HG02642 (cell line): ENCODE data around the gene VEPH1.

ENCODE experiments used
- ATAC-seq: cut with Tn5 transposase; IDR thresholded peaks from one replicate; pipeline ENCODE4 v1.9.1; 2021; ENCODE audit warnings: mild to moderate bottlenecking; ENCODE audit not compliant: unreplicated experiment, poor library complexity

Gene VEPH1

DNA sequence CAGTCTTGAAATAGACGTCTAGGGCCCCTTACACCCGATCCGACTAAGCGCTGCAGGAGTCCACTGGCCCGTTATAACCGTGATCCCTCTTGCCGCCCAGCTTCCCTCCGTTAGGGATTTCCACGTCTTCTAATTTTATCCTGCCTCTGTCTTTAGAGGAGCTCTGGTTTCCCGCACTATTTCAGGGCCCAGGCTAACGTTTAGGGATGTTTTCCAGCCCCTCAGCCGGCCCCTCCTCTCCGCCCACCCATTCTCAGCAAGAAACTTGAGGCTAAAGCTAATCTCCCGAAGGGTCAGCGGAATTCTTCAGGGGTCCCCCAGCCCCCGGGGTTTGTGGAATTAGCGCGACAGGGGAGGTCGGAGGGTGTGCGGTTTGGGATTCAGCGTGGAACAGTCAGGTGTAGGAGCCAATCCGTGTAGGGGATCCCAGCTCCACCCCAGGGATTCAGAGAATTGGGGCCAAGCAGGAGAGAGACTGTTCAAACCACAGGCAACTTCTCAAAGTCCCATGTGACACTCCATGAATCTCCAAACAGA lies 65.0 kb downstream of the VEPH1 start:
- ATAC-seq, result no peak

DNA sequence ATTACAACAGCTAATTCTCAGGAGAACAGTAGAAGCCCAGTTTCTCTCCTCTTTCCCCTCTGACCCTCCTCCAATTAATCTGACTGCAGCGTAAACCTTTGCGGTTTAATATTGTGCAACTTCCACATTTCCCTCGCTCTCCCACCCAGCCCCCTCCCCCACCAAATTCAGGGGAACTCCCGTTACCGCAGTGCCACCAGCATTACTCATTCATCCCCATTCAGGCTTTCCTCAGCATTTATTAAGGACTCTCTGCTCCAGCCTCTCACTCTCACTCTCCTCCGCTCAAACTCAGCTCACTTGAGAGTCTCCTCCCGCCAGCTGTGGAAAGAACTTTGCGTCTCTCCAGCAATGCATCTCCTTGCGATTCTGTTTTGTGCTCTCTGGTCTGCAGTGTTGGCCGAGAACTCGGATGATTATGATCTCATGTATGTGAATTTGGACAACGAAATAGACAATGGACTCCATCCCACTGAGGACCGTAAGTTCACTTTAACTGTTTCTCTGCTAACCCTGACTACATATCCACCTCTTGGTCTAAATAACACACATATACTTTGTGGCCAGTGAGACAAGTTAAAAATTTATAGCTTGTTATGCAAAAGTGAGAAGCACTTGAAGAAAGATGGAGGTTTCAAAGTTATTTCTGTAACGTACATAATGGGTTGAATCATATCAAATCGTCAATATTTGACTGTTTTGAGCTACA lies 66.5 kb downstream of the VEPH1 start, which contains the start of gene PTX3:
Gene PTX3, plus strand, starts transcription at position 268 of the 709 bp plus-strand sequence. Its CDS starts 84 bp downstream, at position 352.
- no peak for ATAC-seq

DNA sequence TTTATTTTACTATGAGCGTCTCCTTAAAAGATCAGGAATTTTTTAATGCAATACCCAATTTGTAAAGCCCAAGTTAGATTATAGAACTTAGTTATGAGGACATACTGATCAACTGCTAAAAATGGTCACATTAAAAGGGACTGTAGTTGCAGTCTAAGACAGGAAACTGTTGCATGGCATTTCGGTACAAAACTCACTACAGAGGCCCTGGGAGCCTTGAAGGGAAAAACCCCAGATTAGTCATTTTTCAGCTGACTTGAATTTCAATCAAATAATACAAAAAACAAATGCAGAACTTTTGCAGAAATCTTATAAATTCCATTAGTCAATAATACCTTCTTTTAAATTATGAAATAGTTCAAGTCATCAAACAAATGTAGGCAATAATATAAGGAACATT lies 73.5 kb downstream of the VEPH1 start:
- ATAC-seq, result no peak

DNA sequence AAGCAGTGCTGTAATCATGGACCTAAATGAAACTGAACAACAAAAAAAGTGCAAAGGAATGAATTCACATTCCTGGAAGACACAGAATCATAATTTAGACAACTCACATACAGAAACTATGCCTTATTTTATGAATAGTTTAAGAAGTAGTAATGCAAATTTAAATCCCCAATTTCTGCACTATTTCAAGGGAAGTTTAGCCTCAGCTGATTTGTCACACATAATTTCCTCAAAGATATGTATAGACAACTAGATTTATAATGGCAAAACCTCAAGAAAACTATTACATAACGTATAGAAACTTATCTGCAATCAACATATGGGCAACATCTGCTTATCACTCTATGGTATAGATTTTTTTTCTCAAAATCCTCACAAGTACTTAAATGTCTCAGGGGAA lies 74.4 kb downstream of the VEPH1 start:
- ATAC-seq, result no peak

DNA sequence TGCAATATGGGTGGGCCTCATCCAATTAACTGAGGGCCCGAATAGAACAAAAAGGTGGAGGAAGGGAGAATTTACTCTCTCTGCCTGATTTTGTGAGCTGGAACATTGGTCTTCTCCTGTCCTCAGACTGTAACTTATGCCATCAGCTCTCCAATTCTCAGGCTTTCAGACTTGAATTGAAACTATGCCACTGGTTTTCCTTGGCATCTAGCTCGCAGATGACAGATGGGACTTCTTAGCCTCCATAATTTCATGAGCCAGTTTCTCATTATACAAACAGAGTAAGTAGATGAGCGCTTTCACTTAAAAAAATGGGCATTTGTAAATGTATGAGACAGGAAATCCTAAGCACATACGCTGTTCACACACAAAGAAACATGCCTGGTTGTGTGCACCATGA lies 75.3 kb downstream of the VEPH1 start:
- no peak for ATAC-seq

DNA sequence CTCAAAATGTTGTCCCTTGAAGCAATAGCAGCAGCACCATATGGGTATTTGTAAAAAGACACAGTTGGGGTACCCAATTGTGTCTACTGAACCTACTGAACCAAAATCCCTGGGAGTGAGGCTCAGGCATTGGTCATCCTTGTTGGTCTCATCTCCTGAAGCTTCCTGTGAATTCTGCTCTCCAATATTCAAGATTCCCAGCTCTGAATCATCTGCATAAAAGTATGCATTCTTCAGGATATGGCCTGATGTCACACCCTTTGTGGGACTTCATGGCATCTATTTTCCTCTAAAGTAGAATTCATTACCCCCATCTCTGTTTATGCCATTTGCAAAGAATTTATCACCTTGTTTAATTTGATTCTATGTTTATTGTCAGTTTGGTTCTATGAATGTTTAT lies 79.9 kb downstream of the VEPH1 start:
- ATAC-seq, result no peak

DNA sequence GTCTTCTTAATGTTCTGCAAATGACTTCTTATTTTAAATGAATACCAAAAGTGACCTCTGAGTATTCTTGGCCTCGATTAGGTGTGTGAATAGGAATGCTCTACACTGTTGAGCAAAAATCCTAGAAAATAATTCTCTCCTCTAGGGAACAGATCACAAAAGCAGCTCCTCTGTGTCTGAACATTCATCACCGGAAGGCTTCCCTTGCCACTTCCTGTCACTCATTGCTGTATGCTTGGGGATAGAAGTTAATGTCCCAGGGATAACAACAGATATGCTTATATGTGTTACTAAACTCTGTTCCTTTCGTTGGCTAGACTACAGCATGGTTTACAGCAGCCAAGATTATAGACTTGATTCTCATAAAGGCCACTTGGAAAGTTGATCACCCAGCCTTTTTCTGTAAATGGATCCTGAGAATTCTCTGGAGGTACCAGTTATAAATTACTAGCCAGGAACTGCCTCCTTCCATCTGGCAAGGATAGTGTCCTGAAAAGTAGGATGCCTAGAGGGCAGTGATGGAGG lies 82.5 kb downstream of the VEPH1 start:
- ATAC-seq, result no peak

DNA sequence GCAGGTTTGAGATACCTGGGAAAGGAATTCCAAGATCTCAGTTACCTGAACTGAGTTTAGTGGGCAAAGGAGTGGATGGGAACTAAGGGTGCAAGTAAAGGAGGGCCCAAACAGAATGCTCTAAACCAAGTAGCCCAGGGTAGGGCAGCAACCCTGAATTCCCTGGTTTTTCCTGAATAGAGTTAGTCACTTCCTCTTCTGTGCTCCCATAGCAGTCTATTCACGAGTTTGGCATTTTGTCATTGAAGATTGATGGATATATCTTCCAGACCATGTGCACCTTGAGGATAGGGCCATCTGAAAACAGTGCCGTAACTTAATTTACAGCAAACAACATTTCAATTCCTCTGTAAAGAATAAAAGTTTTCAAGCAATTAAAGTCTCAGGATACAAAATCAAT lies 85.1 kb downstream of the VEPH1 start:
- ATAC-seq, result no peak

DNA sequence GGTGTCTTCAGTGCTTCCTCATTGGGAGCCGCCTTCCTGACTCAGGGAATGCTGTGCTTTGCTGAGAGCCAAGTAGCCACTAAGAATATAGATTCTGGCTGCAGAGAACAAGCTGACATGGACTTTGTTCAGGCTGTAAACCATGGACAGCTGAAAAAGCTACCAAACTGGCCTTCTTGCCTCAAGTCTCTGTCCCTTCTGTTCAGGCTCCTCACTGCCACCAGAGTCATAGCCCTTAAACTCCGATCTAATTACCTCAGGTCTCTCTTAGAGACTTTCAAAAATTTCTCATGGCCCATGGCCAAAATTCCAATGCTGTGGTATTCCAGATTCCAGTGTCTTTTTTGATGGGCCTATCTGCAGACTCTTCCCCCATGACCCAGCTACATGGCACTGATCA lies 86.0 kb downstream of the VEPH1 start:
- ATAC-seq, result no peak

DNA sequence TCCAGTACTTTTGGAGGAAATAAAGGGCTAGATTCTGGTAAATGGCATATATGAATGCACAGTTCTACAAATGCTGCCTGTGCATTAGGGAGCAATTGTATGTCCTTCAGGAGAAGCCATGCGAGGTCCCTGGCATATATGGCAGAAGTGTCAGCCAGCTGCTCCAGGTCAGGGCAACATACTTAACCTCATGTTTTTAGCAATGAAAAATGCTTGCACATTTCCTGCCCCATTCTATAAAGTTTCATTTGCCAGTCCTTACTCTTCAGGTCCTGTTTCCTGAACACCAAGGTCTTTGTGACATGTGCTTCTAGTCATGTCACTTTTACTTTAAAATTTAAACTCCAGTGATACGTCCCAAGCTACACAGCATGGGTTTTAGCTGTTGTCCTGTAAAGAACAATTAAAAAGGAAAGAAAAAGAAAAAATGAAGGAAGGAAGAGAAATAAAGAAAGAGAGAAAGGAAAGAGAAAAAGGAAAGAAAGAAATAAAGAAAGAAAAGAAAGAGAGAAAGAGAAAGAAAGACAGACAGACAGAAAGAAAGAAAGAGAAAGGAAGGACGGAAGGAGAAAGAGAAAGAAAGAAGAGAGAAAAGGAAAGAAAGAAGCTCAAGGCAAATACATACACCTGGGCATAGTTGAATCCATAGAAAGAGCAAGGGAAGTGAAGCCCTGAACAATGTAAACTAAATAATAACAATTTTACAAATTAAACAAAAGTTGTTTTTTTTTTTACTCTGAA lies 86.7 kb downstream of the VEPH1 start:
- ATAC-seq, result no peak

DNA sequence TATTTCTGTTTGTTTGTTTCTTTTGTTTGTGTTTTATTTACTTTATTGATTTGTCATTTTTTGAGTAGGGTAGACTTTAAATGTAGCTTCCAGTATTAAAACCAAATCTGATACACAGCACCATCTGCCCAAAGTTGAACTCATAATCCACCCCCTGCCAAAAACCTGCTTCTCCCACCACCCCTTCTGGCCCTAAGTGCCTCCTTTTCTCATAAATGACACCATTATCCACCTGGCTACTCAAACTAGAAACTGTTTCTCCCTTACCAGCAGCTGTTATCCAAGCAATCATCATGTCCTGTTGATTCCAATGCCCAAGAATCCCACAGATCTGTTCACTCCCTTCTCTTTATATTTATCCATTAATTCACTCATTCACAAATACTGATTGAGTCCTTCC lies 88.4 kb downstream of the VEPH1 start:
- no peak for ATAC-seq

DNA sequence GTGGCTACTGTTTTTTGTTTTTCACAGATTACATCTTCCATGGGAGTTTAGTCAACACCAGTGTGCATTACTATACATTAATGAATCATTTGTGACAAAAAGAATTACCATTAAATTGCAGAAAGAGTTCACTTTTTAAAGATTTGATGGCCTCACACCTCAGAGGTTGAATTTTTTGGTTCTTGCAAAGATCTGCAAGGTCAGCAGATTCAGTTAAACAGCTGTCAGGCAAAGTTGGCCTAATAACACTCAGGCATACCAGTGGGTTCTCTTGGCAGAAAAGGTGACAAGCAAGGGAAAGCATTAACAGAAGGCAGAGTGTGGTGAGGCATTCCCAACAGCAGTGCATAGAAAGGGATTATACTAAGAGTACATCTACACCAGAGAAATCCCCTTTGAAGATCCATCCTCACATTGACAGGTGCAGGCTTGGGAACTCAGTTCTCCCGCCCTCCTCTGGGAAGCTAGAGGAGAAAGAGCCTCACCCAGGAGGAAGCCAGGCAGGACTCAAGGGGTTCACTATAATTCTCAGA lies 90.8 kb downstream of the VEPH1 start:
- ATAC-seq, result no peak

DNA sequence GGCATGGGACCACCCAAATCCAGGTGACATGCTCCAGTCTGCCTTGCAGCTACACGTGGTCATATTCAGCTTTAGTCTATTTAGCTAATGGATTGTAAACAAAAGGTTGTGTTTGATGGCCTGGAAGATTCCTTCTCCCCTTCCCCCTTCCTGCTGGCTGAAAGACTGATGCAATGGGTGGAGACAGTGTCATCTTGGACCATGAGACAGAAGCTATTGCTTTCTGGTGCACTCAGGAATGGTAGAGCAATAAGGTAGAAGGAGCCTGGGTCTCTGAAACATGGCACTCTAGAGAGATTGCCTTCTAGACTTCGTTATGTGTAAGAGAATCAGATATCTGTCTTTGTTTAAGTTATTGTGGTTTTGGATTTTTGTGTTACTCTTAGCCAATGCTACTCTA lies 92.3 kb downstream of the VEPH1 start:
- no peak for ATAC-seq

DNA sequence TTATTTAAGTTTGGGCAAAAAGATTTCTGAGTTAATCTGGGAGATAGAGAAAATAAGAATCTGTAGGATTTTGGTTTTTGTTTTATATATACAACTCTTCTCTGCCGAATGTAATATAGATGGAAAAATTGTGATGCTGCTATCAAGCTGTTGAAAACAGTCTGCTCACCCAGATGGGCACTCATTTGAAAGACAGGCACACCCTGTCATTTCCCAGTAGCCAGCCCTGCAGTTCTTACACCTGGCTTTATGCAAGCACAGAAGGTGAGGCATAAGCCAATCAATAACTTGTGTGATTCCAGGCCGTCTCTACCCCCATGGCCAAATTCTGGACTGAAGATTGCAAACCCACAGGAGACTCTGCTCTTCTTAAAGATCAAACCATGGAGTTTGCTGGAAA lies 93.7 kb downstream of the VEPH1 start:
- ATAC-seq, result no peak

DNA sequence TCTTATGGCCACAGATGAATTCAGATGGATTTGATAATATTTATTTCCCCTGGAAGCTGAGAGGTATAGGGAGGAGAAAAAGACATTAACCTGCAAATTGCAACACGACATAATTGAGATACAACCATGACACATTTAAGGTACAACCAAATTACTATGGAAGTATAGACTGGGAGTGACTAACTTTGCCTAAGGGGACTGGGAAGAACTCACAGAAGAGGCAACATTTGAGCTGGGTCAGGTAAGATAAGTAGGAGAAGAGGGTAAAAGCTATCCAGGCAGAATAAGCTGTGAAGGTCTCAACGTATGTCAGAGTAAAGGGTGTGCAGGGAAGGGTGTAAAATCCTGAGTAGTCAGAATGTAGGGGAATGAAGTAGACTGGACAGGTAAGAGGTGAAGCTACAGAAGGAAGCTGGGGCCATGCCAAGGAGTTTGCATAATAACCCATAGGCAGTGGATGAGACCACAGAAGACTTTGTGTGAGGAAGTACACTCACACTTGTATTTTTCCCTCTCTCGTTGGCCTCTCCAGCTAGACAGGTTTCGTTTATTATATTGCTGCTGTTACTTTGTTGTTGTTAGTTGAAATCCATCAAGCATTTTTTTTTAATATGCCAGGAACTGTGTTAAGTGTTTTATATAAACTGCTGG lies 94.6 kb downstream of the VEPH1 start:
- no peak for ATAC-seq

DNA sequence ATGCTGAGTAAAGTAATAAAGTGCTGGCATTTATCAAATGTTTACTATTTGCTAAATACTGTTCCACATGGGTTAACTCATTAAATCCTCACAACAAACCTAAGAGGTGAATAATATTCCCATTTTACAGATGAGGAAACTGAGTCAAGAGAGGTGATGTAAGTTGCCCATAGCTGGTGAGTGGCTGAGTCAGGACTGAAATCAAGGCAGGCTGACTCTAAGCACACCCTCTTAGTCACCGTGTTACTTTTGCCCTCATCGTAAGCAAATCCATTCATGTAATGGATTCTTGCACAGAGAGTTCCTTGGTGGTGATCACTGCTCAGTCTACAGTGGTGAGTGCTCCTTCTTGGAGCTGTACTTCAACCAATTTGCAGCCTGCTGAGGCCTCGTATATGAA lies 95.4 kb downstream of the VEPH1 start:
- ATAC-seq, result no peak

DNA sequence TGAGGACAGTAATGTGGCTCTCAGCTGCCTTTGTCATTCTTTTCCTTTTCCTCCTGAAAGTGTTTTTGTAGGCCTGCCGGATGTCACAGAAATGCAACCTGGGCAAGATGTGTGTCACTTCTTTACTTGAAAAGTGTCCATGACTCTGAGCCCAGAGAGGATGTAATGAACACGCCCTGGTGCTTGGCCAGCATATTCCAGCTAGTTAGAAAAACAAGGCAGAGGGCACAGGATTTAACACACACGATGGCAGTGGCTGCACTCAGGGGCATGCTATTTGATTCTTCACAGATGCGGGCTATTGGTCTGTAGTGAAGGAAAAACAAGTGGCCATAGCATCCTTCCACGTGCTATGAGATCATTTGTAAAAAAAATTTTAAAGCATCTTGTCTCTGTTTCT lies 96.8 kb downstream of the VEPH1 start:
- ATAC-seq, result no peak

DNA sequence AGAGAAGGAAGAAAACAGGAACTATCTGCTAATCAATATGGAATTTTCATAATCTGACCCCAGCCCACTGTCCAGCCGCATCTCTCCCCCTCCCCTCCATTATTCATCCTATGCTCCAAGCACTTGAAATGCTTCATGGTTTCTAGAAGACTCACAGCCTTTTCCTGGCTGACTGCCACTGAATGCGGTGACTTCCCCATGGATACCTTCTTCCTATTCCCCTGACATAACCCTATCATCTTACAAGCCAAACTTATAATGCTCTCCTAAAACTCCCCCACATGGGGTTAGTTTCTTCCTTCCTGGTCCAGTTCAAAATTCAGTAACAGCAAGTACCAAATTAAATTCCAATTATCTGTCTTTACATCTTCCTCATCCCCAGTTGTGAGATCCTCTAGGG lies 97.8 kb downstream of the VEPH1 start:
- no peak for ATAC-seq

DNA sequence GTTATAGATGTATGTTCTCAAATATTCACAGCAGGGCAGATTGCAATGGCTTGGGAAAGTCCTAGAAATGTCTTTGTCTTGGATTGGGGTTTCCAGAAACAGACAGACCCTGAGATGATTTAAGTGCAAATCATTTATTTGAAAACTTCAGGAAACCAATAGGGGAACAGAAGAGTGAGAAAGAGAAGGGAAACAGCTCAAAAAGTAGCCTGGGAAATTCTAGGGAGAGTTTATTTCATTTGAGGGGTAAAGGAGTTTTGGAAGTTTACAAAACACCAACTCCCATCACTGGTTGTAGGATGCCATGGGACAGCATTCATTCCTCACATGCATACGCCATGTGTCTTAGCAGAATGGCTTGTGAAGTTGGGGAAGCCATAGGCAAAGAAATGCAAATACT lies 98.8 kb downstream of the VEPH1 start:
- no peak for ATAC-seq

DNA sequence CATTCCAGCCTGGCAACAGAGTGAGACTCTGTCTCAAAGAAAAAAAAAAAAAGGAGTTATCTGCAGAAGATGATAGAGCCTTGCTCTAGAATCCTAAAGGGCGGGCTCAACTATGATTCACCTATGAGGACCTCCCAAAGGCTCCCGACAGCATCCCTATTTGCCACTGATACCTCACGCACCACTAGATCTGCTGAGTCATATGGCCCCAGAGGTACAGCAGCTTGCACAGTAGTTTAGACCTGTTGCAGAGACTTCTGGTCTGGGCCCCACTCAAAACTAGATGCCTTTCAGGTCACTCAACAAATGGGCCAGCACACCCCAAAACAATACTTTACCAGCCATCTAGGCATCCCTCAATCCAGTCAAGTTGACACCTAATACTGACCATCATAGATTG lies 104.6 kb downstream of the VEPH1 start:
- no peak for ATAC-seq

DNA sequence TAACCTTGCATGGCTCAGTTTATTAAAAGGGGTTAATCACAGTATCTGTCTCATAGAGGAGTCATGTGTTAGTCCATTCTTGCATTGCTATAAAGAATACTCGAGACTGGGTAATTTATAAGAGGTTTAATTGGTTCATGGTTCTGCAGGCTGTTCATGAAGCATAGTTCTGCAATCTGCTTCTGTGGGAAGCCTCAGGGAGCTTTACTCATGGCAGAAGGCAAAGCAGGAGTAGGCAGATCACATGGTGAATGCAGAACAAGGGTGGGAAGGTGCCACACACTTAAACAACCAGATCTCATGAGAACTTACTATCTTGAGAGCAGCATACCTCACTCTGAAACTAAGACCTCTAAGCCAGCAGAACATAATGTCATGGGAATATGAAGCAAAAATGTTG lies 108.8 kb downstream of the VEPH1 start:
- ATAC-seq, result no peak
